ENCODE data around the gene OR6Y1. TPM values are rescaled to one million over a fixed set of nuclear protein-coding genes. Genes with fewer than 3 reads are reported as not detected.

OR6Y1 gene
- polyA plus RNA-seq, 2 of the 4 experiments (the other 2 are of a cell fraction), result not detected

DNA sequence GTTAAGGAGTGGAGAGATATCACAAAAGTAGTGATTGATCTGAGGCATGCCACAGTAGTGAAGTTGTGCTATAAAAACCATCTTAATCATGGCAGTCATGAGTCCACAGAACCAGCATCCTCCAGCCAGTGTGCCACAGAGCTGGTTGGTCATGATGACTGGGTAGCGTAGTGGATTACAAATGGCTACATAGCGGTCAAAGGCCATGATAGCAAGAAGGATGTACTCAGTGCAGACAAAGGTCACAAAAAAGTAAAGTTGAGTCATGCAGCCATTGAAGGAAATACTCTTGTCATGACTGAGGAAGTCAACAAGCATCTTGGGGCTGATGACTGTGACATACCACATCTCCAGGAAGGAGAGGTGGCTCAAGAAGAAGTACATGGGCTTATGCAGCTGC lies 6.7 kb downstream of the OR6Y1 start:
- WGBS (ENCODE audit: missing lambda C conversion rate), result 15% methylated on average over 2 of the region's 2 CpGs
- no peak for ATAC-seq
- H3K4me1 ChIP-seq, result no peaks in the 10 kb centered on the region
- FAIRE-seq, result no peak
- H3K9me3 ChIP-seq, result no peaks in the 10 kb centered on the region
- H3K27ac ChIP-seq, result no peak overlapping the region
- TF ChIP-seq, protein P1, sequence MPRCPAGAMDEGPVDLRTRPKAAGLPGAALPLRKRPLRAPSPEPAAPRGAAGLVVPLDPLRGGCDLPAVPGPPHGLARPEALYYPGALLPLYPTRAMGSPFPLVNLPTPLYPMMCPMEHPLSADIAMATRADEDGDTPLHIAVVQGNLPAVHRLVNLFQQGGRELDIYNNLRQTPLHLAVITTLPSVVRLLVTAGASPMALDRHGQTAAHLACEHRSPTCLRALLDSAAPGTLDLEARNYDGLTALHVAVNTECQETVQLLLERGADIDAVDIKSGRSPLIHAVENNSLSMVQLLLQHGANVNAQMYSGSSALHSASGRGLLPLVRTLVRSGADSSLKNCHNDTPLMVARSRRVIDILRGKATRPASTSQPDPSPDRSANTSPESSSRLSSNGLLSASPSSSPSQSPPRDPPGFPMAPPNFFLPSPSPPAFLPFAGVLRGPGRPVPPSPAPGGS (IDR thresholded peaks at IDR 0.05), result no peak
- TF ChIP-seq MAZ (IDR thresholded peaks at IDR 0.05; ENCODE audit: borderline replicate concordance, low read depth, low read length) (no peak), REST (IDR thresholded peaks at IDR 0.05) (no peak), KDM5A (IDR thresholded peaks at IDR 0.05) (no peak), SMC3 (IDR thresholded peaks at IDR 0.05) (no peak), ESRRA (IDR thresholded peaks at IDR 0.05; ENCODE audit: borderline replicate concordance, low read length) (no peak), RNF2 (IDR thresholded peaks at IDR 0.05; ENCODE audit: borderline replicate concordance, low read depth) (no peak), NPAS2 (CRISPR knock-in tag; IDR thresholded peaks at IDR 0.05; ENCODE audit: borderline replicate concordance) (no peak), CHD4 (IDR thresholded peaks at IDR 0.05; ENCODE audit: borderline replicate concordance) (no peak), HOXA7 (CRISPR knock-in tag; IDR thresholded peaks at IDR 0.05) (no peak), EP300 (IDR thresholded peaks at IDR 0.05) (no peak), KDM1A (IDR thresholded peaks at IDR 0.05; ENCODE audit: low read depth) (no peak), BHLHE40 (IDR thresholded peaks at IDR 0.05; ENCODE audit: low read depth, low read length) (no peak), TFCP2L1 (CRISPR knock-in tag; IDR thresholded peaks at IDR 0.05) (no peak), EHF (CRISPR knock-in tag; IDR thresholded peaks at IDR 0.05) (no peak), HEYL (CRISPR knock-in tag; IDR thresholded peaks at IDR 0.05) (no peak)
- H3K4me2 ChIP-seq, result no peak overlapping the region
- POLR2A ChIA-PET, result no interaction called here
- CTCF ChIA-PET, result no interaction called here
- DNase-seq (ENCODE audit: low read depth in 1 of 2, low spot score in 1 of 2), result no peak
- no peak overlapping the region for H3K4me3 ChIP-seq

- ChIA-PET CTCF (interaction anchor here (1.1 kb wide), 1 partner anchor 10 kb away, joined by 3 read pairs; no protein-coding TSS in a partner anchor), POLR2A (no interaction called here)
- no peak for FAIRE-seq
- Histone ChIP-seq H3K9me3 (no peaks in the 10 kb centered on the region), H3K4me3 (no peak overlapping the region), H3K4me2 (no peak overlapping the region), H3K4me1 (no peaks in the 10 kb centered on the region), H3K27ac (no peak overlapping the region)
- DNase-seq (ENCODE audit: low read depth in 1 of 2, low spot score in 1 of 2), result no peak
- 84% methylated on average over 2 of the region's 2 CpGs for WGBS (ENCODE audit: missing lambda C conversion rate)
- TF ChIP-seq ZSCAN20 (CRISPR knock-in tag; IDR thresholded peaks at IDR 0.05), result no peak
- no peak for TF ChIP-seq FOSB (CRISPR knock-in tag; IDR thresholded peaks at IDR 0.05)
- no peak for TF ChIP-seq FOSL2 (IDR thresholded peaks at IDR 0.05)
- TF ChIP-seq FOSL2 (CRISPR knock-in tag; IDR thresholded peaks at IDR 0.05), result no peak
- TF ChIP-seq POLR2AphosphoS2 (conservative IDR thresholded peaks at IDR 0.05; ENCODE audit: low read length), result no peak
- no peak for TF ChIP-seq CBX2 (IDR thresholded peaks at IDR 0.05; ENCODE audit: borderline replicate concordance, low read depth)
- TF ChIP-seq HES2 (IDR thresholded peaks at IDR 0.05), result no peak
- TF ChIP-seq MAFK (IDR thresholded peaks at IDR 0.05; ENCODE audit: partially characterized antibody), result no peak
- TF ChIP-seq TFCP2L1 (CRISPR knock-in tag; IDR thresholded peaks at IDR 0.05), result no peak
- TF ChIP-seq CEBPB (IDR thresholded peaks at IDR 0.05), result no peak
- TF ChIP-seq CBX8 (IDR thresholded peaks at IDR 0.05), result no peak
- TF ChIP-seq, protein P2, sequence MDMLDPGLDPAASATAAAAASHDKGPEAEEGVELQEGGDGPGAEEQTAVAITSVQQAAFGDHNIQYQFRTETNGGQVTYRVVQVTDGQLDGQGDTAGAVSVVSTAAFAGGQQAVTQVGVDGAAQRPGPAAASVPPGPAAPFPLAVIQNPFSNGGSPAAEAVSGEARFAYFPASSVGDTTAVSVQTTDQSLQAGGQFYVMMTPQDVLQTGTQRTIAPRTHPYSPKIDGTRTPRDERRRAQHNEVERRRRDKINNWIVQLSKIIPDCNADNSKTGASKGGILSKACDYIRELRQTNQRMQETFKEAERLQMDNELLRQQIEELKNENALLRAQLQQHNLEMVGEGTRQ (IDR thresholded peaks at IDR 0.05), result no peak
- no peak for TF ChIP-seq ZFP36 (IDR thresholded peaks at IDR 0.05; ENCODE audit: borderline replicate concordance, partially characterized antibody)
- no peak for TF ChIP-seq KDM5A (IDR thresholded peaks at IDR 0.05)
- TF ChIP-seq ZNF302 (CRISPR knock-in tag; IDR thresholded peaks at IDR 0.05), result no peak
- TF ChIP-seq, protein P3, sequence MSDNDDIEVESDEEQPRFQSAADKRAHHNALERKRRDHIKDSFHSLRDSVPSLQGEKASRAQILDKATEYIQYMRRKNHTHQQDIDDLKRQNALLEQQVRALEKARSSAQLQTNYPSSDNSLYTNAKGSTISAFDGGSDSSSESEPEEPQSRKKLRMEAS (IDR thresholded peaks at IDR 0.05), result no peak
- TF ChIP-seq RFX5 (IDR thresholded peaks at IDR 0.05), result no peak
- ATAC-seq, result no peak
These were observed 16.6 kb downstream of the OR6Y1 start for GRCh38 chr1:158537609-158538008.
